ENCODE measurements around the gene UBE3B.
A peak's percentile ranks its signal among the peaks of the same experiment; 100 is the strongest.
"Not testable (repeated sequence)": the region's sequence is repeated elsewhere in the genome, so short reads cannot be mapped to it uniquely, and the experiment has no call there.

The UBE3B gene

GRCh38 chr12:109477185-109477962, at the start of gene UBE3B, which contains the start of gene KCTD10:
UBE3B (plus strand) TSS chr12:109477634; CDS start chr12:109483552, 5,918 bp downstream.
KCTD10 (minus strand) TSS chr12:109477300; CDS start chr12:109477262, 38 bp downstream.
- DNase-seq: peak; percentile 78

GRCh38 chr12:109428037-109428629, 49.3 kb upstream of the UBE3B start:
- peak; percentile 60 for DNase-seq

GRCh38 chr12:109428804-109429203, 48.6 kb upstream of the UBE3B start:
- not testable (repeated sequence) for DNase-seq

- no peak for DNase-seq
Measured at GRCh38 chr12:109430244-109430643, 47.2 kb upstream of the UBE3B start.

- no peak for DNase-seq
Measured at GRCh38 chr12:109432431-109432830, 45.0 kb upstream of the UBE3B start.

GRCh38 chr12:109432842-109433304, 44.6 kb upstream of the UBE3B start:
- peak; percentile 61 for DNase-seq

- DNase-seq: no peak
Measured at GRCh38 chr12:109433618-109434017, 43.8 kb upstream of the UBE3B start.

- no peak for DNase-seq
Measured at GRCh38 chr12:109434582-109434981, 42.9 kb upstream of the UBE3B start.

GRCh38 chr12:109435428-109436187, 41.8 kb upstream of the UBE3B start:
- no peak for DNase-seq

GRCh38 chr12:109436188-109436560, 41.3 kb upstream of the UBE3B start:
- no peak for DNase-seq

GRCh38 chr12:109439181-109439580, 38.3 kb upstream of the UBE3B start:
- DNase-seq: no peak

- not testable (repeated sequence) for DNase-seq
Measured at GRCh38 chr12:109439951-109440350, 37.5 kb upstream of the UBE3B start.

- no peak for DNase-seq
Measured at GRCh38 chr12:109440851-109441490, 36.5 kb upstream of the UBE3B start.

GRCh38 chr12:109443794-109444193, 33.6 kb upstream of the UBE3B start:
- DNase-seq: no peak

GRCh38 chr12:109444259-109444658, 33.2 kb upstream of the UBE3B start:
- DNase-seq: no peak

GRCh38 chr12:109445191-109445609, 32.2 kb upstream of the UBE3B start:
- no peak for DNase-seq

GRCh38 chr12:109446869-109447268, 30.6 kb upstream of the UBE3B start:
- no peak for DNase-seq

GRCh38 chr12:109447482-109447881, 30.0 kb upstream of the UBE3B start:
- no peak for DNase-seq

GRCh38 chr12:109448272-109448671, 29.2 kb upstream of the UBE3B start:
- no peak for DNase-seq

- DNase-seq: no peak
Measured at GRCh38 chr12:109448707-109449390, 28.6 kb upstream of the UBE3B start.

GRCh38 chr12:109449845-109450532, 27.4 kb upstream of the UBE3B start:
- DNase-seq: no peak

GRCh38 chr12:109450980-109451379, 26.5 kb upstream of the UBE3B start:
- DNase-seq: no peak

Measured in activated CD4-positive, alpha-beta T cell treated with anti-CD3 and anti-CD28 coated beads for 1 hour (primary cell).